GM23248 (cell line): Measurements from ENCODE around the gene MYO7B.

Experiments
- EZH2 ChIP-seq: fragments of 200-600 bp; sonication (generic); IDR thresholded peaks from 2 replicates; pipeline ENCODE4 v1.6.1; 2018; ENCODE audit warnings: antibody characterized with exemption, mild to moderate bottlenecking; ENCODE audit not compliant: insufficient read depth, poor library complexity, severe bottlenecking
- EZH2phosphoT487 ChIP-seq: fragments of 200-600 bp; sonication (generic); IDR thresholded peaks from 2 replicates; pipeline ENCODE4 v1.6.1; 2018; ENCODE audit warnings: antibody characterized with exemption, moderate library complexity, mild to moderate bottlenecking, low read depth; ENCODE audit not compliant: insufficient read depth

DNA sequence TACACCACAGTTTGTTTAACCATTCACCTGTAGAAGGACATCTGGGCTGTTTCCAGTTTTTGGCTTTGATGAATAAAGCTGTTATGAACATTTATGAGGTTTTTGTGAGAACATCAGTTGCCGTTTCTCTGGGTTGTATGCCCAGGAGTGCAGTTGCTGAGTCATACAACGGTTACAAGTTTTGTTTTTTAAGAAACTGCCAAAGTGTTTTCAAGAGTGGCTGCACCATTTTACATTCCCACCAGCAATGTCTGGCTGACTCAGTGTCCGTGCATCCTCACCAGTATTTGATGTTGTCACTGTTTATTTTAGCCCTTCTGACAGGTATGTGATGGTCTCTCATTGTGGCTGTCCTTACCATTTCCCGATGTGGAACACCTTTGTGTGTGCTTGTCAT lies 62.5 kb downstream of the MYO7B start:
- no peak for TF ChIP-seq EZH2
- no peak for TF ChIP-seq EZH2phosphoT487
